Activated CD4-positive, alpha-beta T cell treated with anti-CD3 and anti-CD28 coated beads, Interleukin-2, amount 50 U/mL, for 24 hours (primary cell): ENCODE measurements around the gene SYCE1L.
A peak's percentile ranks its signal among the peaks of the same experiment; 100 is the strongest.

Source experiments
- DNase-seq, 2 donors: peaks; one replicate each; pipeline ENCODE4 v3.0.0-alpha.2; 2020; ENCODE audit warnings: low read depth in 1 of 2, low spot score in 1 of 2

Gene SYCE1L

GRCh38 chr16:77195411-77195810 lies 3.8 kb upstream of the SYCE1L start:
- no peak for DNase-seq

GRCh38 chr16:77197747-77198146 lies 1.5 kb upstream of the SYCE1L start:
- no peak for DNase-seq

GRCh38 chr16:77206533-77206932 lies 7.3 kb downstream of the SYCE1L start:
- no peak for DNase-seq

GRCh38 chr16:77207030-77207429 lies 7.8 kb downstream of the SYCE1L start:
- DNase-seq = no peak

GRCh38 chr16:77208382-77208781 lies 9.2 kb downstream of the SYCE1L start:
- DNase-seq = no peak

- peak; percentile 42 to 61 for DNase-seq
Observed at GRCh38 chr16:77211880-77212740, 12.9 kb downstream of the SYCE1L start.

GRCh38 chr16:77212741-77213541 lies 13.7 kb downstream of the SYCE1L start:
- peak; percentile 56 to 57 for DNase-seq

- DNase-seq = no peak
Observed at GRCh38 chr16:77213542-77214106, 14.4 kb downstream of the SYCE1L start.

GRCh38 chr16:77214411-77215138 lies 15.4 kb downstream of the SYCE1L start:
- DNase-seq = no peak

- no peak for DNase-seq
Observed at GRCh38 chr16:77219437-77219836, 20.2 kb downstream of the SYCE1L start.

- DNase-seq = no peak
Observed at GRCh38 chr16:77220427-77220826, 21.2 kb downstream of the SYCE1L start.

- no peak for DNase-seq
Observed at GRCh38 chr16:77221482-77221881, 22.3 kb downstream of the SYCE1L start.

- DNase-seq = no peak
Observed at GRCh38 chr16:77223184-77223583, 24.0 kb downstream of the SYCE1L start.

- no peak for DNase-seq
Observed at GRCh38 chr16:77225182-77225581, 26.0 kb downstream of the SYCE1L start.

- DNase-seq = no peak
Observed at GRCh38 chr16:77227745-77228144, 28.5 kb downstream of the SYCE1L start.

GRCh38 chr16:77231047-77231446 lies 31.8 kb downstream of the SYCE1L start:
- DNase-seq = no peak

GRCh38 chr16:77233799-77234519 lies 34.8 kb downstream of the SYCE1L start:
- no peak for DNase-seq

- no peak for DNase-seq
Observed at GRCh38 chr16:77234611-77235010, 35.4 kb downstream of the SYCE1L start.

GRCh38 chr16:77236063-77236511 lies 36.9 kb downstream of the SYCE1L start:
- peak; percentile 79 to 82 for DNase-seq

- no peak for DNase-seq
Observed at GRCh38 chr16:77238593-77238992, 39.4 kb downstream of the SYCE1L start.
